Activated CD8-positive, alpha-beta T cell treated with anti-CD3 and anti-CD28 coated beads for 36 hours (primary cell): ENCODE results near the gene MAP2K2. TPM values are rescaled to one million over a fixed set of nuclear protein-coding genes. Genes with fewer than 3 reads are reported as not detected.

ENCODE experiments used
- ATAC-seq: fragments of 200-7000 bp; cut with Tn5 transposase; one replicate; pipeline ENCODE4 v1.10.0; 2021; ENCODE audit warnings: mild to moderate bottlenecking, moderate library complexity
- CTCF ChIA-PET: fragments of 350-600 bp; sonication (Branson Sonifier 250); formaldehyde crosslinking; loops from one replicate; lab custom pipeline; 2021; ENCODE audit warnings: antibody characterized with exemption; lab: Charles Lee
- POLR2A ChIA-PET: fragments of 350-600 bp; sonication (Branson Sonifier 250); formaldehyde crosslinking; loops from one replicate; lab custom pipeline; 2021; ENCODE audit warnings: antibody characterized with exemption; lab: Charles Lee
- DNase-seq: peaks from one replicate; pipeline ENCODE4 v3.0.0-alpha.2; 2020
- H3K27ac Mint-ChIP-seq: one replicate; pipeline ENCODE4 v1.8.0; 2021; ENCODE audit warnings: mild to moderate bottlenecking, mixed read lengths
- H3K27me3 Mint-ChIP-seq: one replicate; pipeline ENCODE4 v1.8.0; 2021; ENCODE audit warnings: mixed read lengths
- H3K36me3 Mint-ChIP-seq: one replicate; pipeline ENCODE4 v1.8.0; 2021; ENCODE audit warnings: low read depth, mixed read lengths
- H3K4me1 Mint-ChIP-seq: one replicate; pipeline ENCODE4 v1.8.0; 2021; ENCODE audit warnings: low read depth, mixed read lengths
- H3K4me3 Mint-ChIP-seq: one replicate; pipeline ENCODE4 v1.8.0; 2021; ENCODE audit warnings: mild to moderate bottlenecking, moderate library complexity, mixed read lengths
- H3K9me3 Mint-ChIP-seq: one replicate; pipeline ENCODE4 v1.8.0; 2021; ENCODE audit warnings: mixed read lengths
- CTCF ChIP-seq: fragments of 200-600 bp; IDR thresholded peaks from one replicate; pipeline ENCODE4 v1.8.0; 2022; ENCODE audit warnings: antibody characterized with exemption, mild to moderate bottlenecking
- intact Hi-C: fragments of 100-400 bp; cut with micrococcal nuclease; formaldehyde crosslinking; loops from one replicate; pipeline ENCODE4 v1.10.0; 2022
- total RNA-seq, 2 experiments: library from RNA; stranded (reverse); gene quantifications; one replicate each; pipeline ENCODE4 v1.2.3, GENCODE V29; 2021

MAP2K2 gene
- 100 to 1,000 TPM; 141 to 145 TPM for total RNA-seq

GRCh38 chr19:4123615-4124568 lies at the start of gene MAP2K2:
MAP2K2 (minus strand) TSS chr19:4124122; CDS start chr19:4123875, 247 bp downstream.
- POLR2A ChIA-PET = no interaction called here
- ATAC-seq (peak; percentile 96), DNase-seq (peak; percentile 95)
- CTCF ChIA-PET = no interaction called here
- Mint-ChIP-seq H3K9me3 (no peaks in the 10 kb centered on the region), H3K36me3 (peaks cover 2% of the 10 kb centered on the region), H3K4me1 (peaks cover 15% of the 10 kb centered on the region), H3K27me3 (no peaks in the 10 kb centered on the region), H3K27ac (peak within 1 kb of the TSS; percentile 90), H3K4me3 (peak within 1 kb of the TSS; percentile 87)
- no peak for TF ChIP-seq CTCF
- intact Hi-C loops = no loop called here

GRCh38 chr19:4172861-4173473 lies 49.0 kb upstream of the MAP2K2 start:
- ChIA-PET POLR2A (no interaction called here), CTCF (interaction anchor here (1.1 kb wide), 1 partner anchor 33 kb away, joined by 4 read pairs; no protein-coding TSS in a partner anchor)
- Mint-ChIP-seq H3K4me3 (no peak overlapping the region), H3K9me3 (no peaks in the 10 kb centered on the region), H3K27me3 (peaks cover 14% of the 10 kb centered on the region), H3K36me3 (no peaks in the 10 kb centered on the region), H3K4me1 (peaks cover 3% of the 10 kb centered on the region), H3K27ac (no peak overlapping the region)
- DNase-seq (peak; percentile 65), ATAC-seq (peak; percentile 82)
- no peak for TF ChIP-seq CTCF
- intact Hi-C loops = no loop called here

GRCh38 chr19:4171676-4172075 lies 47.8 kb upstream of the MAP2K2 start:
- no peak overlapping the region for H3K27ac Mint-ChIP-seq
- CTCF ChIA-PET = no interaction called here

GRCh38 chr19:4164262-4164661 lies 40.3 kb upstream of the MAP2K2 start:
- no peak for TF ChIP-seq CTCF
- Mint-ChIP-seq H3K27me3 (peaks cover 8% of the 10 kb centered on the region), H3K9me3 (no peaks in the 10 kb centered on the region), H3K4me3 (no peak overlapping the region), H3K4me1 (no peaks in the 10 kb centered on the region), H3K36me3 (no peaks in the 10 kb centered on the region), H3K27ac (no peak overlapping the region)
- intact Hi-C loops = no loop called here
- no peak for DNase-seq
- no peak for ATAC-seq
- ChIA-PET POLR2A (no interaction called here), CTCF (interaction anchor here (4.2 kb wide), 1 partner anchor 24 kb away, joined by 19 read pairs; no protein-coding TSS in a partner anchor)

More at GRCh38 chr19:4171676-4172075, 47.8 kb upstream of the MAP2K2 start:
- intact Hi-C loops = no loop called here
- POLR2A ChIA-PET = no interaction called here
- DNase-seq (no peak), ATAC-seq (no peak)
- H3K27me3 Mint-ChIP-seq = peaks cover 18% of the 10 kb centered on the region
- peaks cover 3% of the 10 kb centered on the region for H3K4me1 Mint-ChIP-seq
- TF ChIP-seq CTCF = no peak
- no peak overlapping the region for H3K4me3 Mint-ChIP-seq
- no peaks in the 10 kb centered on the region for H3K9me3 Mint-ChIP-seq
- no peaks in the 10 kb centered on the region for H3K36me3 Mint-ChIP-seq
